ENCODE results near the gene ICAM4. TPM values are rescaled to one million over a fixed set of nuclear protein-coding genes. Genes with fewer than 3 reads are reported as not detected.

ICAM4 gene
- total and polyA plus RNA-seq, 2 of the 8 experiments (the other 6 are each of a cell fraction or from before 2014, with no cell fraction given) = 1.5 to 4.1 TPM

DNA sequence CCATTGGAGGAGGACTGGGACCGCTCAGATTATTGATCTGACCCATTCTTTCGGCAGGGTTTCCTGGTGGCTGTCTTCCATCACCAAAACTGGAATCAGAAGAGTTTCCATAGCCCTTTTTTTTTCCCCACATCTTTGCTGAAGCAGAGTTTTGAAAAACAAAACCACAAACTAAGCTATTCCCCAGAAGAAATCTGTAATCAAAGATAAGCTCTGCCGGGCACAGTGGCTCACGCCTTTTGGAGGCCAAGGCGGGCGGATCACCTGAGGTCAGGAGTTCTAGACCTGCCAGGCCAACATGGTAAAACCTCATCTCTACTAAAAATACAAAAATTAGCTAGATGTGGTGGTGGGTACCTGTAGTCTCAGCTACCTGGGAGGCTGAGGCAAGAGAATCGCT, 20.0 kb upstream of the ICAM4 start:
- H3K23ac ChIP-seq (ENCODE audit: insufficient read length) = no peak overlapping the region
- H3K14ac ChIP-seq (ENCODE audit: insufficient read length) = no peak overlapping the region
- H3K36me3 ChIP-seq (ENCODE audit: control insufficient read depth in 2 of 4, insufficient read depth in 4 of 4, low read length in 3 of 4) = no peaks in the 10 kb centered on the region
- no peak overlapping the region for H3K9ac ChIP-seq (replicated peaks in 1 of 4; ENCODE audit: extremely low read depth in 1 of 4, low read depth in 3 of 4, low read length in 3 of 4)
- H3K23me2 ChIP-seq (ENCODE audit: low read depth, low read length) = peaks cover 11% of the 10 kb centered on the region; the same call in 1 of the 2 replicates
- H4K20me1 ChIP-seq (replicated peaks in 1 of 2; ENCODE audit: control insufficient read depth in 1 of 2, insufficient read depth in 2 of 2, low read length in 2 of 2) = no peaks in the 10 kb centered on the region
- TF ChIP-seq SIRT6 (IDR thresholded peaks at IDR 0.05; ENCODE audit: low read length) (no peak), EZH2 (IDR thresholded peaks at IDR 0.05; ENCODE audit: low read depth, low read length, severe bottlenecking) (no peak), GTF2F1 (IDR thresholded peaks at IDR 0.05; ENCODE audit: borderline replicate concordance, low read depth, low read length) (no peak), SRF (IDR thresholded peaks at IDR 0.05; ENCODE audit: low read depth, low read length) (no peak)
- no peak overlapping the region for H2BK12ac ChIP-seq (ENCODE audit: low read depth, low read length)
- no peak overlapping the region for H4K91ac ChIP-seq (replicated peaks; ENCODE audit: insufficient read length, low read length)
- no peak overlapping the region for H3K4me2 ChIP-seq (ENCODE audit: insufficient read depth in 1 of 2, low read depth in 2 of 2, low read length in 2 of 2)
- no peak overlapping the region for H3K18ac ChIP-seq (ENCODE audit: extremely low read depth, low read length)
- no peak overlapping the region for H2BK5ac ChIP-seq (ENCODE audit: low read depth, low read length)
- no peaks in the 10 kb centered on the region for H3K9me3 ChIP-seq (ENCODE audit: insufficient read depth in 2 of 2, low read depth in 1 of 2, low read length in 1 of 2)
- 89% methylated on average over 7 of the region's 7 CpGs; no CpG with 5 or more reads in 1 of the 2 experiments for WGBS, 2 experiments (ENCODE audit: extremely low coverage in 1 of 2, insufficient coverage in 1 of 2, insufficient read length in 1 of 2, insufficient replicate concordance in 2 of 2, low coverage in 1 of 2, low lambda C conversion rate in 2 of 2, missing lambda C conversion rate in 1 of 2)
- H3K4me3 ChIP-seq (ENCODE audit: extremely low read depth in 1 of 4, insufficient read depth in 2 of 4, low read depth in 3 of 4, low read length in 4 of 4) = no peak overlapping the region
- H3K79me2 ChIP-seq (ENCODE audit: control insufficient read depth in 1 of 2, insufficient read depth in 2 of 2, low read length in 2 of 2) = no peaks in the 10 kb centered on the region
- no peak overlapping the region for H2AK5ac ChIP-seq (ENCODE audit: low read depth, low read length)
- H2BK15ac ChIP-seq (ENCODE audit: low read length) = no peak overlapping the region
- H3K56ac ChIP-seq (replicated peaks; ENCODE audit: insufficient read length, low read depth, low read length) = no peak overlapping the region
- ChIA-PET CTCF (ENCODE audit: partially characterized antibody) (interaction anchor here (0.7 to 9.4 kb wide), 5 partner anchors 8 to 124 kb away, joined by 3 to 122 read pairs (median 6); partner anchors contain the start of gene TYK2), POLR2A (ENCODE audit: partially characterized antibody) (interaction anchor here (0.9 kb wide), 1 partner anchor 66 kb away, joined by 4 read pairs; the partner anchor contains the start of gene RAVER1)
- no peak overlapping the region for H3K27ac ChIP-seq (ENCODE audit: low read depth, low read length)
- no peak overlapping the region for H2AFZ ChIP-seq (ENCODE audit: low read length)
- H2BK20ac ChIP-seq (ENCODE audit: low read length) = no peak overlapping the region
- H3K27me3 ChIP-seq (replicated peaks in 1 of 4; ENCODE audit: control insufficient read depth in 3 of 4, extremely low read depth in 1 of 4, insufficient read depth in 3 of 4, low read length in 3 of 4) = peaks cover 9 to 23% (median 20%) of the 10 kb centered on the region in 4 experiments
- DNase-seq (ENCODE audit: low read depth in 1 of 2, low spot score in 2 of 2) (no peak), FAIRE-seq (no peak)
- no peak overlapping the region for H3K4ac ChIP-seq (replicated peaks; ENCODE audit: insufficient read length, low read depth, low read length)
- H3K79me1 ChIP-seq (ENCODE audit: low read depth, low read length) = no peaks in the 10 kb centered on the region
- H4K8ac ChIP-seq (ENCODE audit: extremely low read depth, insufficient read depth, low read length) = no peak overlapping the region
- peaks cover 0 to 8% (median 5%) of the 10 kb centered on the region in 4 experiments; a peak in 5 of 7 replicates for H3K4me1 ChIP-seq (replicated peaks in 1 of 4; ENCODE audit: control insufficient read depth in 3 of 4, insufficient read depth in 4 of 4, low read length in 3 of 4)
- H2BK120ac ChIP-seq (replicated peaks; ENCODE audit: low read depth, low read length) = no peak overlapping the region
- no peak overlapping the region for H4K5ac ChIP-seq (ENCODE audit: insufficient read length, low read depth, low read length)
